SU-DHL-6 (cell line): ENCODE data around the gene MATN1.

ENCODE experiments used
- H2AFZ ChIP-seq: fragments of 200-600 bp; sonication (generic); 2 replicates; pipeline ENCODE4 v1.6.1; 2014; ENCODE audit warnings: low read depth, mild to moderate bottlenecking, moderate library complexity, mixed read lengths, antibody characterized with exemption, low read length; ENCODE audit not compliant: severe bottlenecking
- H3F3A ChIP-seq: fragments of 200-600 bp; shearing (Covaris generic); 2 replicates; pipeline ENCODE4 v1.6.0; 2016; ENCODE audit warnings: antibody characterized with exemption, mild to moderate bottlenecking; ENCODE audit not compliant: insufficient read depth
- H3K27ac ChIP-seq: fragments of 200-600 bp; sonication (generic); 2 replicates; pipeline ENCODE4 v1.5.1; 2016; ENCODE audit warnings: low read depth, mild to moderate bottlenecking, low read length, moderate library complexity, mixed read lengths
- H3K27me3 ChIP-seq: fragments of 200-600 bp; sonication (generic), shearing (Covaris generic); 2 replicates; pipeline ENCODE4 v1.6.0; 2014; ENCODE audit warnings: mild to moderate bottlenecking, low read length
- H3K36me3 ChIP-seq: fragments of 200-600 bp; sonication (generic); 2 replicates; pipeline ENCODE4 v1.6.1; 2014; ENCODE audit warnings: mild to moderate bottlenecking, low read length, mixed read lengths
- H3K4me2 ChIP-seq: fragments of 300-600, 200-600 bp; shearing (Covaris generic), sonication (generic); 2 replicates; pipeline ENCODE4 v1.6.0; 2014; ENCODE audit warnings: low read length, low read depth, mild to moderate bottlenecking; ENCODE audit not compliant: poor library complexity, severe bottlenecking
- H3K4me3 ChIP-seq: fragments of 200-600 bp; sonication (generic); 2 replicates; pipeline ENCODE4 v1.5.1; 2014; ENCODE audit warnings: antibody characterized with exemption, low read length, mild to moderate bottlenecking, mixed read lengths; ENCODE audit not compliant: insufficient read depth, poor library complexity, severe bottlenecking
- H3K79me2 ChIP-seq: fragments of 200-600 bp; sonication (generic); 2 replicates; pipeline ENCODE4 v1.6.1; 2014; ENCODE audit warnings: mild to moderate bottlenecking, low read length, moderate library complexity; ENCODE audit not compliant: insufficient read depth
- H3K9ac ChIP-seq: fragments of 200-600 bp; sonication (generic); 2 replicates; pipeline ENCODE4 v1.7.0; 2014; ENCODE audit warnings: mild to moderate bottlenecking, low read length
- H3K9me2 ChIP-seq: fragments of 200-600 bp; sonication (generic); replicated peaks from 2 replicates; pipeline ENCODE4 v1.6.1; 2014; ENCODE audit warnings: low read length; ENCODE audit not compliant: insufficient read depth
- H3K9me3 ChIP-seq: fragments of 200-600 bp; sonication (generic); 2 replicates; pipeline ENCODE4 v1.6.1; 2014; ENCODE audit warnings: low read length, mixed read lengths; ENCODE audit not compliant: insufficient read depth
- H4K20me1 ChIP-seq: fragments of 200-600 bp; sonication (generic); 2 replicates; pipeline ENCODE4 v1.6.1; 2014; ENCODE audit warnings: low read depth, mild to moderate bottlenecking, antibody characterized with exemption, low read length, moderate library complexity, mixed read lengths
- EZH2phosphoT487 ChIP-seq: fragments of 200-600 bp; sonication (generic), shearing (Covaris generic); conservative IDR thresholded peaks from 2 replicates; pipeline ENCODE4 v1.6.1; 2018; ENCODE audit warnings: mild to moderate bottlenecking, antibody characterized with exemption, low read length, moderate library complexity, mixed read lengths
- TF ChIP-seq, protein P1 (sequence below): fragments of 200-600 bp; sonication (generic); IDR thresholded peaks from one replicate; pipeline ENCODE4 v1.5.1; 2017; ENCODE audit warnings: antibody characterized with exemption, mild to moderate bottlenecking, low read length, moderate library complexity; ENCODE audit not compliant: insufficient read depth, poor library complexity, severe bottlenecking

Gene MATN1

GRCh38 chr1:30738715-30739559, 15.6 kb upstream of the MATN1 start:
- H3K4me3 ChIP-seq, result no peak overlapping the region
- H4K20me1 ChIP-seq, result peaks cover 28% of the 10 kb centered on the region
- TF ChIP-seq, protein P1, sequence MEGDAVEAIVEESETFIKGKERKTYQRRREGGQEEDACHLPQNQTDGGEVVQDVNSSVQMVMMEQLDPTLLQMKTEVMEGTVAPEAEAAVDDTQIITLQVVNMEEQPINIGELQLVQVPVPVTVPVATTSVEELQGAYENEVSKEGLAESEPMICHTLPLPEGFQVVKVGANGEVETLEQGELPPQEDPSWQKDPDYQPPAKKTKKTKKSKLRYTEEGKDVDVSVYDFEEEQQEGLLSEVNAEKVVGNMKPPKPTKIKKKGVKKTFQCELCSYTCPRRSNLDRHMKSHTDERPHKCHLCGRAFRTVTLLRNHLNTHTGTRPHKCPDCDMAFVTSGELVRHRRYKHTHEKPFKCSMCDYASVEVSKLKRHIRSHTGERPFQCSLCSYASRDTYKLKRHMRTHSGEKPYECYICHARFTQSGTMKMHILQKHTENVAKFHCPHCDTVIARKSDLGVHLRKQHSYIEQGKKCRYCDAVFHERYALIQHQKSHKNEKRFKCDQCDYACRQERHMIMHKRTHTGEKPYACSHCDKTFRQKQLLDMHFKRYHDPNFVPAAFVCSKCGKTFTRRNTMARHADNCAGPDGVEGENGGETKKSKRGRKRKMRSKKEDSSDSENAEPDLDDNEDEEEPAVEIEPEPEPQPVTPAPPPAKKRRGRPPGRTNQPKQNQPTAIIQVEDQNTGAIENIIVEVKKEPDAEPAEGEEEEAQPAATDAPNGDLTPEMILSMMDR, result no peak
- no peak for TF ChIP-seq EZH2phosphoT487
- H3K9me3 ChIP-seq, result no peaks in the 10 kb centered on the region
- H3K36me3 ChIP-seq, result peaks cover 32% of the 10 kb centered on the region
- no peak overlapping the region for H3K4me2 ChIP-seq
- H3F3A ChIP-seq, result peaks cover 21% of the 10 kb centered on the region
- no peaks in the 10 kb centered on the region for H3K27me3 ChIP-seq
- no peak overlapping the region for H3K9ac ChIP-seq
- H3K79me2 ChIP-seq, result peaks cover 39% of the 10 kb centered on the region
- no peak overlapping the region for H2AFZ ChIP-seq
- H3K9me2 ChIP-seq, result no peaks in the 10 kb centered on the region
- no peak overlapping the region for H3K27ac ChIP-seq

- Histone ChIP-seq H4K20me1 (peaks cover 25% of the 10 kb centered on the region), H3F3A (peaks cover 26% of the 10 kb centered on the region), H3K36me3 (peaks cover 32% of the 10 kb centered on the region), H3K27ac (no peak overlapping the region), H3K9me2 (no peaks in the 10 kb centered on the region), H3K9ac (no peak overlapping the region), H2AFZ (no peak overlapping the region), H3K27me3 (no peaks in the 10 kb centered on the region), H3K9me3 (no peaks in the 10 kb centered on the region), H3K4me2 (no peak overlapping the region), H3K4me3 (no peak overlapping the region), H3K79me2 (peaks cover 35% of the 10 kb centered on the region)
- no peak for TF ChIP-seq EZH2phosphoT487
Observed at GRCh38 chr1:30738040-30738714, 14.8 kb upstream of the MATN1 start.

GRCh38 chr1:30737357-30738039, 14.1 kb upstream of the MATN1 start:
- Histone ChIP-seq H3K27ac (no peak overlapping the region), H3K79me2 (peaks cover 28% of the 10 kb centered on the region), H3K4me3 (no peak overlapping the region), H3K4me2 (no peak overlapping the region), H3K27me3 (no peaks in the 10 kb centered on the region), H4K20me1 (peaks cover 18% of the 10 kb centered on the region; the same call in 1 of the 2 replicates), H3K9me3 (no peaks in the 10 kb centered on the region), H3K9ac (no peak overlapping the region), H3F3A (peaks cover 33% of the 10 kb centered on the region), H3K36me3 (peaks cover 32% of the 10 kb centered on the region), H3K9me2 (no peaks in the 10 kb centered on the region), H2AFZ (no peak overlapping the region)
- TF ChIP-seq EZH2phosphoT487, result no peak
- TF ChIP-seq, protein P1, result no peak
